CD4-positive, alpha-beta memory T cell (primary cell): ENCODE data around the gene IPO4. TPM values are rescaled to one million over a fixed set of nuclear protein-coding genes. Genes with fewer than 3 reads are reported as not detected.
"Not testable (repeated sequence)": the region's sequence is repeated elsewhere in the genome, so short reads cannot be mapped to it uniquely, and the experiment has no call there.

Experiments used
- CTCF ChIA-PET: fragments of 350-600 bp; sonication (Branson Sonifier 250); formaldehyde crosslinking; loops from one replicate; lab custom pipeline; 2021; ENCODE audit warnings: inconsistent platforms; ENCODE audit not compliant: partially characterized antibody; lab: Charles Lee
- POLR2A ChIA-PET: fragments of 350-600 bp; sonication (Branson Sonifier 250); formaldehyde crosslinking; loops from one replicate; lab custom pipeline; 2021; ENCODE audit not compliant: partially characterized antibody; lab: Charles Lee
- DNase-seq, 5 donors: peaks; one replicate each; pipeline versions ENCODE4 v3.0.0 to v3.0.0-alpha.2; 2020 to 2022; ENCODE audit warnings: mixed read lengths in 1 of 5
- H3K27ac ChIP-seq: one replicate; pipeline ENCODE4 v1.7.0; 2013; ENCODE audit warnings: low read depth, low read length
- H3K27me3 ChIP-seq: 2 replicates; pipeline ENCODE4 v1.7.0; 2013; ENCODE audit warnings: mild to moderate bottlenecking, low read length, moderate library complexity; ENCODE audit not compliant: insufficient read depth
- H3K36me3 ChIP-seq: 2 replicates; pipeline ENCODE4 v1.7.0; 2013; ENCODE audit warnings: mild to moderate bottlenecking, low read length, moderate library complexity; ENCODE audit not compliant: insufficient read depth
- H3K4me1 ChIP-seq: 2 replicates; pipeline ENCODE4 v1.7.0; 2013; ENCODE audit warnings: mild to moderate bottlenecking, low read length, moderate library complexity; ENCODE audit not compliant: insufficient read depth
- H3K4me3 ChIP-seq, 2 donors: one replicate each; pipeline ENCODE4 v1.7.0; 2013; ENCODE audit warnings: low read length in 2 of 2, mild to moderate bottlenecking in 1 of 2
- H3K9me3 ChIP-seq, 2 donors: one replicate each; pipeline ENCODE4 v1.7.0; 2013; ENCODE audit warnings: low read length in 2 of 2, control low read depth in 1 of 2; ENCODE audit not compliant: control insufficient read depth in 1 of 2
- H3K27ac Mint-ChIP-seq, 7 donors: one replicate each; pipeline ENCODE4 v1.8.0; 2020 to 2021; ENCODE audit warnings: mixed read lengths in 7 of 7, mild to moderate bottlenecking in 6 of 7, inconsistent platforms in 3 of 7, moderate library complexity in 3 of 7
- H3K27me3 Mint-ChIP-seq, 2 donors: one replicate each; pipeline ENCODE4 v1.8.0; 2020 to 2021; ENCODE audit warnings: mixed read lengths in 2 of 2
- H3K36me3 Mint-ChIP-seq, 2 donors: one replicate each; pipeline ENCODE4 v1.8.0; 2020 to 2021; ENCODE audit warnings: mixed read lengths in 2 of 2, inconsistent platforms in 1 of 2, mild to moderate bottlenecking in 1 of 2
- H3K4me1 Mint-ChIP-seq, 4 donors: one replicate each; pipeline ENCODE4 v1.8.0; 2020 to 2021; ENCODE audit warnings: mixed read lengths in 4 of 4, mild to moderate bottlenecking in 1 of 4
- H3K4me3 Mint-ChIP-seq, 8 donors: one replicate each; pipeline ENCODE4 v1.8.0; 2020 to 2021; ENCODE audit warnings: mixed read lengths in 8 of 8, mild to moderate bottlenecking in 7 of 8, moderate library complexity in 6 of 8, inconsistent platforms in 3 of 8
- H3K9me3 Mint-ChIP-seq, 8 donors: one replicate each; pipeline ENCODE4 v1.8.0; 2020 to 2021; ENCODE audit warnings: mixed read lengths in 8 of 8, mild to moderate bottlenecking in 5 of 8, inconsistent platforms in 3 of 8, moderate library complexity in 1 of 8
- intact Hi-C: fragments of 100-400 bp; cut with micrococcal nuclease; formaldehyde crosslinking; loops from one replicate; pipeline ENCODE4 v1.15.1; 2023
- polyA plus RNA-seq, 2 donors: library from polyadenylated mRNA; unstranded; fragments of 300-500 nt; fragmentation: Illumina TruSeq; gene quantifications; one replicate each; pipeline ENCODE4 v1.2.3, GENCODE V29; 2021
- total RNA-seq, 2 experiments: library from RNA; stranded (reverse); gene quantifications; one replicate each; pipeline ENCODE4 v1.2.3, GENCODE V29; 2021

The IPO4 gene
- total and polyA plus RNA-seq, 4 experiments from 2014 or later = 19.8 to 30.2 (median 21.3) TPM

- Histone ChIP-seq H3K27me3 (no peaks in the 10 kb centered on the region), H3K36me3 (peaks cover 59% of the 10 kb centered on the region), H3K9me3 (no peaks in the 10 kb centered on the region), H3K27ac (no peak overlapping the region), H3K4me3 (no peak overlapping the region), H3K4me1 (peaks cover 16% of the 10 kb centered on the region)
- DNase-seq = no peak
- intact Hi-C loops = no loop called here
- H3K9me3 Mint-ChIP-seq = peaks cover 0 to 5% (median 0%) of the 10 kb centered on the region in 8 donors
- H3K4me1 Mint-ChIP-seq = peaks cover 18 to 55% (median 36%) of the 10 kb centered on the region in 4 donors
- ChIA-PET POLR2A (interaction anchor here (0.8 to 5.2 kb wide), 4 partner anchors 8 to 93 kb away, joined by 3 to 32 read pairs (median 10); partner anchors contain the start of genes MDP1, NRL, PSME2 and TM9SF1), CTCF (interaction anchor here (1.2 kb wide), 1 partner anchor 90 kb away, joined by 4 read pairs; no protein-coding TSS in a partner anchor)
- peaks cover 52 to 70% of the 10 kb centered on the region in 2 donors for H3K36me3 Mint-ChIP-seq
- H3K27me3 Mint-ChIP-seq = no peaks in the 10 kb centered on the region
- peak overlapping the region in 3 of 7 donors; percentile 23 to 78 (median 52) for H3K27ac Mint-ChIP-seq
- no peak overlapping the region for H3K4me3 Mint-ChIP-seq
Observed at GRCh38 chr14:24207625-24208024, 19.0 kb upstream of the IPO4 start.

GRCh38 chr14:24207104-24207551, 18.5 kb upstream of the IPO4 start:
- Histone ChIP-seq H3K36me3 (peaks cover 59% of the 10 kb centered on the region), H3K27ac (no peak overlapping the region), H3K27me3 (no peaks in the 10 kb centered on the region), H3K4me3 (no peak overlapping the region), H3K4me1 (peaks cover 11% of the 10 kb centered on the region), H3K9me3 (no peaks in the 10 kb centered on the region)
- H3K27ac Mint-ChIP-seq = peak overlapping the region in 6 of 7 donors; percentile 16 to 82 (median 42)
- no peak for DNase-seq
- ChIA-PET CTCF (interaction anchor here (1.2 kb wide), 1 partner anchor 91 kb away, joined by 4 read pairs; no protein-coding TSS in a partner anchor), POLR2A (interaction anchor here (0.8 to 5.2 kb wide), 4 partner anchors 9 to 92 kb away, joined by 3 to 32 read pairs (median 10); partner anchors contain the start of genes MDP1, NRL, PSME2 and TM9SF1)
- H3K9me3 Mint-ChIP-seq = peaks cover 0 to 5% (median 0%) of the 10 kb centered on the region in 8 donors
- H3K27me3 Mint-ChIP-seq = no peaks in the 10 kb centered on the region
- H3K4me3 Mint-ChIP-seq = no peak overlapping the region
- peaks cover 18 to 50% (median 34%) of the 10 kb centered on the region in 4 donors for H3K4me1 Mint-ChIP-seq
- intact Hi-C loops = no loop called here
- peaks cover 57 to 75% of the 10 kb centered on the region in 2 donors for H3K36me3 Mint-ChIP-seq

- ChIA-PET CTCF (interaction anchor here (0.6 to 1.2 kb wide), 2 partner anchors 46 to 91 kb away, joined by 3 to 4 read pairs; partner anchors contain the start of gene IRF9), POLR2A (interaction anchor here (0.8 to 5.2 kb wide), 4 partner anchors 9 to 91 kb away, joined by 3 to 32 read pairs (median 10); partner anchors contain the start of genes MDP1, NRL, PSME2 and TM9SF1)
- Histone ChIP-seq H3K9me3 (no peaks in the 10 kb centered on the region), H3K4me1 (peaks cover 5% of the 10 kb centered on the region), H3K36me3 (peaks cover 58% of the 10 kb centered on the region), H3K4me3 (no peak overlapping the region), H3K27ac (no peak overlapping the region), H3K27me3 (no peaks in the 10 kb centered on the region)
- H3K36me3 Mint-ChIP-seq = peaks cover 59 to 75% of the 10 kb centered on the region in 2 donors
- H3K4me3 Mint-ChIP-seq = peak overlapping the region in 1 of 8 donors; percentile 40
- H3K27ac Mint-ChIP-seq = peak overlapping the region in 4 of 7 donors; percentile 16 to 52 (median 28)
- peaks cover 0 to 5% (median 0%) of the 10 kb centered on the region in 8 donors for H3K9me3 Mint-ChIP-seq
- H3K27me3 Mint-ChIP-seq = no peaks in the 10 kb centered on the region
- intact Hi-C loops = no loop called here
- peaks cover 14 to 45% (median 30%) of the 10 kb centered on the region in 4 donors for H3K4me1 Mint-ChIP-seq
- DNase-seq = no peak
Observed at GRCh38 chr14:24206260-24207103, 17.9 kb upstream of the IPO4 start.

GRCh38 chr14:24204163-24205146, 15.8 kb upstream of the IPO4 start:
- Histone ChIP-seq H3K27ac (no peak overlapping the region), H3K9me3 (no peaks in the 10 kb centered on the region), H3K27me3 (no peaks in the 10 kb centered on the region), H3K36me3 (peaks cover 40% of the 10 kb centered on the region), H3K4me1 (no peaks in the 10 kb centered on the region), H3K4me3 (no peak overlapping the region)
- DNase-seq = no peak
- H3K9me3 Mint-ChIP-seq = peaks cover 0 to 7% (median 0%) of the 10 kb centered on the region in 8 donors
- no peaks in the 10 kb centered on the region for H3K27me3 Mint-ChIP-seq
- ChIA-PET CTCF (interaction anchor here (1.3 to 1.5 kb wide), 2 partner anchors 8 to 11 kb away, joined by 3 to 8 read pairs; partner anchors contain the start of gene MDP1), POLR2A (interaction anchor here (0.9 to 5.2 kb wide), 3 partner anchors 9 to 16 kb away, joined by 3 to 32 read pairs (median 7); partner anchors contain the start of genes IPO4 and TM9SF1)
- intact Hi-C loops = no loop called here
- H3K27ac Mint-ChIP-seq = peak overlapping the region in 6 of 7 donors; percentile 2 to 47 (median 37)
- H3K4me1 Mint-ChIP-seq = peaks cover 9 to 32% (median 25%) of the 10 kb centered on the region in 4 donors
- no peak overlapping the region for H3K4me3 Mint-ChIP-seq
- H3K36me3 Mint-ChIP-seq = peaks cover 48 to 65% of the 10 kb centered on the region in 2 donors

- H3K36me3 ChIP-seq = peaks cover 29% of the 10 kb centered on the region
Observed at GRCh38 chr14:24203249-24203886, 14.8 kb upstream of the IPO4 start.

GRCh38 chr14:24202538-24202937, 13.9 kb upstream of the IPO4 start:
- Mint-ChIP-seq H3K4me1 (peaks cover 18 to 39% (median 35%) of the 10 kb centered on the region in 4 donors), H3K36me3 (peaks cover 49 to 62% of the 10 kb centered on the region in 2 donors), H3K27ac (peak overlapping the region in 1 of 7 donors; percentile 76)
- H3K27me3 ChIP-seq, DNase-seq, H3K27me3 Mint-ChIP-seq, H3K4me3 ChIP-seq, H3K4me3 Mint-ChIP-seq, H3K27ac ChIP-seq, H3K9me3 ChIP-seq, intact Hi-C loops, CTCF ChIA-PET, H3K9me3 Mint-ChIP-seq, H3K4me1 ChIP-seq: not testable (repeated sequence)
- POLR2A ChIA-PET = interaction anchor here (1.6 kb wide), 2 partner anchors 11 to 14 kb away, joined by 7 to 8 read pairs; partner anchors contain the start of genes CHMP4A and IPO4
- peaks cover 21% of the 10 kb centered on the region for H3K36me3 ChIP-seq

More at GRCh38 chr14:24203249-24203886, 14.8 kb upstream of the IPO4 start:
- intact Hi-C loops, H3K27me3 ChIP-seq, H3K27me3 Mint-ChIP-seq, DNase-seq, H3K4me3 Mint-ChIP-seq, H3K4me1 ChIP-seq, H3K27ac ChIP-seq, H3K9me3 Mint-ChIP-seq, H3K4me3 ChIP-seq, H3K9me3 ChIP-seq: not testable (repeated sequence)
- CTCF ChIA-PET = interaction anchor here (0.7 to 1.5 kb wide), 3 partner anchors 9 to 40 kb away, joined by 3 to 8 read pairs (median 3); partner anchors contain the start of gene MDP1
- Mint-ChIP-seq H3K4me1 (peaks cover 17 to 38% (median 34%) of the 10 kb centered on the region in 4 donors), H3K27ac (peak overlapping the region in 3 of 7 donors; percentile 31 to 76 (median 39)), H3K36me3 (peaks cover 53 to 66% of the 10 kb centered on the region in 2 donors)
- POLR2A ChIA-PET = interaction anchor here (0.8 to 5.2 kb wide), 5 partner anchors 8 to 35 kb away, joined by 3 to 32 read pairs (median 7); partner anchors contain the start of genes CHMP4A, IPO4, MDP1 and TM9SF1
